ENCODE measurements around the gene SHLD2.
"Not testable (repeated sequence)": the region's sequence is repeated elsewhere in the genome, so short reads cannot be mapped to it uniquely, and the experiment has no call there.

GRCh38 chr10:87119029-87119428, 24.0 kb downstream of the SHLD2 start:
- not testable (repeated sequence) for TF ChIP-seq CTCF, POLR2A (IDR thresholded peaks at IDR 0.05)
